Neural cell (in vitro differentiated cells): ENCODE measurements around the gene SBK1. TPM values are rescaled to one million over a fixed set of nuclear protein-coding genes. Genes with fewer than 3 reads are reported as not detected.
"Not testable (repeated sequence)": the region's sequence is repeated elsewhere in the genome, so short reads cannot be mapped to it uniquely, and the experiment has no call there.

Source experiments
- H2AFZ ChIP-seq: fragments of 200-600, 300-800 bp; sonication (generic), shearing (Covaris generic); 2 replicates; pipeline ENCODE4 v1.6.0; 2014; ENCODE audit warnings: low read depth, mild to moderate bottlenecking, antibody characterized with exemption, low read length, moderate library complexity
- H3F3A ChIP-seq: fragments of 200-600 bp; shearing (Covaris generic); 2 replicates; pipeline ENCODE4 v1.6.1; 2016; ENCODE audit warnings: mild to moderate bottlenecking, moderate library complexity, mixed read lengths, antibody characterized with exemption, low read length; ENCODE audit not compliant: insufficient read depth, poor library complexity, severe bottlenecking
- H3K27ac ChIP-seq: fragments of 200-600, 300-800 bp; sonication (generic), shearing (Covaris generic); 2 replicates; pipeline ENCODE4 v1.5.1; 2014; ENCODE audit warnings: mild to moderate bottlenecking, low read length, moderate library complexity
- H3K27me3 ChIP-seq: fragments of 300-800, 200-600 bp; sonication (generic), shearing (Covaris generic); 2 replicates; pipeline ENCODE4 v1.6.0; 2014; ENCODE audit warnings: mild to moderate bottlenecking, low read depth, low read length, moderate library complexity; ENCODE audit not compliant: insufficient read depth
- H3K36me3 ChIP-seq: fragments of 300-800, 200-600 bp; sonication (generic), shearing (Covaris generic); 2 replicates; pipeline ENCODE4 v1.5.1; 2014; ENCODE audit warnings: mild to moderate bottlenecking, antibody characterized with exemption, low read length, moderate library complexity; ENCODE audit not compliant: insufficient read depth
- H3K4me2 ChIP-seq: fragments of 300-800, 200-600 bp; sonication (generic), shearing (Covaris generic); 2 replicates; pipeline ENCODE4 v1.6.0; 2014; ENCODE audit warnings: mild to moderate bottlenecking, low read length
- H3K4me3 ChIP-seq: fragments of 300-800, 200-600 bp; sonication (generic), shearing (Covaris generic); 2 replicates; pipeline ENCODE4 v1.5.1; 2014; ENCODE audit warnings: mild to moderate bottlenecking, low read length, moderate library complexity
- H3K79me2 ChIP-seq: fragments of 200-600 bp; shearing (Covaris generic); replicated peaks from 2 replicates; pipeline ENCODE4 v1.6.0; 2014; ENCODE audit warnings: mild to moderate bottlenecking, low read length, moderate library complexity; ENCODE audit not compliant: insufficient read depth
- H3K9ac ChIP-seq: fragments of 300-800, 200-600 bp; sonication (generic), shearing (Covaris generic); 2 replicates; pipeline ENCODE4 v1.6.1; 2016; ENCODE audit warnings: mild to moderate bottlenecking, low read length, mixed read lengths
- H3K9me2 ChIP-seq: fragments of 200-600 bp; shearing (Covaris generic); 2 replicates; pipeline ENCODE4 v1.6.1; 2016; ENCODE audit warnings: mild to moderate bottlenecking, low read length, mixed read lengths; ENCODE audit not compliant: insufficient read depth
- H3K9me3 ChIP-seq: fragments of 200-600, 300-800 bp; sonication (generic), shearing (Covaris generic); 2 replicates; pipeline ENCODE4 v1.6.1; 2016; ENCODE audit warnings: mild to moderate bottlenecking, mixed run types, low read length, moderate library complexity, mixed read lengths
- H4K20me1 ChIP-seq: fragments of 200-600 bp; shearing (Covaris generic); 2 replicates; pipeline ENCODE4 v1.6.1; 2016; ENCODE audit warnings: mild to moderate bottlenecking, mixed run types; ENCODE audit not compliant: insufficient read depth
- polyA plus RNA-seq: library from polyadenylated mRNA; depleted of rRNA; stranded (reverse); fragments of >200 nt; gene quantifications from 2 replicates; pipeline ENCODE4 v1.2.3, GENCODE V29; 2014

The SBK1 gene
- polyA plus RNA-seq, 1 donor from 2014 or later: 18.2 TPM

DNA sequence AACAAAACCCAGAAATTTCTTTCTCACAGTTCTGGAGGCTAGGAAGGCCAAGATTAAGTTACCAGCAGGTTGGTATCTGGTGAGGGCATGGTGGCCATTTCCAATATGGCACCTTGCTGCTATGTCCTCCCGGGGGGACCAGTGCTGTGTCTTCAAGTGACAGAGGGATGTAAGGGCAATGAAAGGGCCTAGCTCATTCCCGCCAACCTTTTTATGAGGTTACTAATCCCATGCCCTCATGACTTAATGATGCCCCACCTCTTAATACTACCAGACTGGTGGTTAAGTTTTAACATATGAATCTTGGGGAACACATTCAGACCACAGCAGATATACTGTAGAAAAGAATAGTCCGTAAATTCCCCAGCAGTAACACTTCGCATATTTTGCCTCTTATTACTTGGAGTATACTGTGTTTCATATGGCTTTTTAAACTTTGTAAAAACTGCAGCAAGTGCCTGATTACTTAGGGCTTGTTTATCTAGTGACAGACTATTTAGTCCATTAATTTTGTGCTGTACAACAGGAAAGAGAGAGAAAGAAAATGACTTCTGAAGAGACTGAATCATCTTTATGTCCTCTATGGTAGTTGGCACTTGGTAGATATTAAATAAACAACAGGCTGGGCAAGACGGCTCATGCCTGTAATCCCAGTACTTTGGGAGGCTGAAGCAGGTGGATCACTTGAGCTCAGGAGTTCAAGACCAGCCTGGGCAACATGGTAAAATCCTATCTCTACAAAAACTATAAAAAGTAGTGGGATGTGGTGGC is 44.8 kb downstream of the SBK1 start:
- H3F3A ChIP-seq, H3K9me2 ChIP-seq, H4K20me1 ChIP-seq, H2AFZ ChIP-seq, H3K27ac ChIP-seq, H3K27me3 ChIP-seq, H3K79me2 ChIP-seq, H3K36me3 ChIP-seq, H3K4me2 ChIP-seq, H3K9me3 ChIP-seq, H3K9ac ChIP-seq, H3K4me3 ChIP-seq: not testable (repeated sequence)

DNA sequence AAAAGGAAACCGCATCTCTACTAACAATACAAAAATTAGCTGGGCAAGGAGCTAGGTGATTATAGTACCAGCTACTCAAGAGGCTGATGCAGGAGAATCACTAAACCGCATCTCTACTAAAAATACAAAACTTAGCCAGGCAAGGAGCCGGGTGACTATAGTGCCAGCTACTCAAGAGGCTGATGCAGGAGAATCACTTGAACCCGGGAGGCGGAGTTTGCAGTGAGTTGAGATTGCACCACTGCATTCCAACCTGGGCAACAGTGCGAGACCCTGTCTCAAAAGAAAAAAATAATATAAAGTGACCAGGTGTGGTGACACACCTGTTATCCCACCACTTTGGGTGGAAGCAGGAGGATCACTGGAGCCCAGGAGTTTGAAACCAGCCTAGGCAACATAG is 45.9 kb downstream of the SBK1 start:
- H3K4me2 ChIP-seq, H3K27ac ChIP-seq, H3K27me3 ChIP-seq, H3K9me3 ChIP-seq, H3K9ac ChIP-seq, H3K9me2 ChIP-seq, H2AFZ ChIP-seq, H3F3A ChIP-seq, H4K20me1 ChIP-seq, H3K79me2 ChIP-seq, H3K4me3 ChIP-seq, H3K36me3 ChIP-seq: not testable (repeated sequence)

DNA sequence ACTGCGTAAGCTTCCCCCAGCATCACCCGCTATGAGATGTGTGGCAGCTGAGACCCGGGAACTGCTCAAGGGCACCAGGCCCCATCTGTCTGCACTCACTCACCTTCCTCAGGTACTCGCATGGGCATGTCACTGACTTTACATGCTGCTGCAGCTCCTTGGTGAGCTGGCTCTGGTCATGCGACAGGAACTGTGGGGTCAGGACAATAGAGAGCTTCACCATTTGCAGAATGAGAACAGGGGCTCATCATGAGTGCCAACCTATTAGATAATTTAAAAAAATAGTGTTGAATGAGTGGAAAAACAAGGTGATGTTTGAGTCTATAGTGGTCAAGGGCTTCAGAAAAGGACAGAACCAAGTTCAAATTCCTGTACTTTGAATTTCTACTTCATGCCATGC is 70.3 kb downstream of the SBK1 start:
- H4K20me1 ChIP-seq, H3K9me2 ChIP-seq, H3K27ac ChIP-seq, H3K36me3 ChIP-seq, H3K27me3 ChIP-seq, H3K9ac ChIP-seq, H3F3A ChIP-seq, H3K79me2 ChIP-seq, H2AFZ ChIP-seq, H3K9me3 ChIP-seq, H3K4me2 ChIP-seq, H3K4me3 ChIP-seq: not testable (repeated sequence)

DNA sequence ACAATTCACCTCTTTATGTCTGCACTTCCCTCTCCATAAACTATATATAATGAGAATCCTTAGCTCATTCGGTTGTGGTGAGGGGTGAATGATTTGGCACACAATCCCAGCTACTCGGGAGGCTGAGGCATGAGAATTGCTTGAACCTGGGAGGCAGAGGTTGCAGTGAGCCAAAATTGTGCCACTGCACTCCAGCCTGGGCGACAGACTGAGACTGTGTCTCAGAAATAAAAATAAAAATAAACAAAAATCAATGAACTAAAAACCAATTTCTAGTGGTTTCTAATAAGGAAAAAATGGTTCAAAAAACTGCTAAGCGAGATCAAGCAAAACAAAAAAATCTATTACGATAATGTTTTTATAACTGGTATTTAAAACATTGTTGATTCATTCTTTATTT is 71.1 kb downstream of the SBK1 start, which contains the start of gene NPIPB6:
Gene NPIPB6 (minus strand): TSS at position 101 of the 400 bp plus-strand sequence. CDS start 686 bp downstream, outside the sequence.
- not testable (repeated sequence) for H3K9me3 ChIP-seq, H3K4me2 ChIP-seq, H3K79me2 ChIP-seq, H3K4me3 ChIP-seq, H3K9me2 ChIP-seq, H3K27me3 ChIP-seq, H2AFZ ChIP-seq, H3F3A ChIP-seq, H3K36me3 ChIP-seq, H3K9ac ChIP-seq, H4K20me1 ChIP-seq, H3K27ac ChIP-seq

DNA sequence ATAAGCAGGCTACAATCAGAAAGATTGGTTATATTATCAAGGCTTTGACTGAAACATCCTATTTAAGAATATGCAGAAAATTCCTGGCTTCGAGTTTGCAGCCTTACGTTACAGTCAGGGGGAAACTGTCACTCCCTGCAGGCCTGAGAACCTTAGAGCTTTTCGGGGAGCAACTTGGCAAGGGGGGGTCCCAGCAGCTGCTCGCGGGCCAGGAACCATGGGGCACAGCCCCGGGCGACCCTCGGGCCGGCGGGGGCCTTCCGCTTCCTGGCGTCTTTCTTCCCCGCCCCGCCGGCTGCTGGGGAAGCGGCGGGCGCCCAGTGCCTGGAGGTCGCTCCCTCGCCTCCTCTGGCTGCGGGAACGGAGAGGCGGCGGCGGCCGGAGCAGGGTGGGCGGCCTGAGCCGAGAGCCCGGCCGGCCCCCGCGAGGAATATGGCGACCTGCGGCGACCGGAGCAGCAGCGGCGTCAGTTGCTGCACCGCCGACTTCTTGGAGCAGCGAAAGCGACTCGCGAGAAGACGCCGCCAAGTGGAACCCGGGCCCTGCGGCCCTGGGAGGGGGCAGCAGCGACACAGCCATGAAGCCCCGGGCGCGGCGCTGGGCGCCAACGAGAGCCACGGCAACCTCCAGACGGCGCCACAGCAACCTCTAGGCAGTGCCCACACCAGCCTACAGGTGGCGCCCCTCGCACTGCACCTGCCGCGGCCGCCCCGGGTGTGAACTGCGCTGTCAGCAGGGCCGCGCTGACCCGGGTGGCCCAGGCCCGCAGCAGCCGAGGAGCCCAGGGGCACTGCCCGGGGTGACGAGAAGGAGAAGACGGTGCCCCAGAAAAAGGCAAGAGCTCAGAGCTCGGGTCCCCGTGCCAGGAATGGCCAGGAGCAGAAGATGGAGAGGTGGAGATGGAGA is 72.2 kb downstream of the SBK1 start:
- H3K9ac ChIP-seq, H3K27ac ChIP-seq, H3K9me2 ChIP-seq, H3K9me3 ChIP-seq, H3K4me2 ChIP-seq, H4K20me1 ChIP-seq, H3F3A ChIP-seq, H3K36me3 ChIP-seq, H2AFZ ChIP-seq, H3K79me2 ChIP-seq, H3K4me3 ChIP-seq, H3K27me3 ChIP-seq: not testable (repeated sequence)

DNA sequence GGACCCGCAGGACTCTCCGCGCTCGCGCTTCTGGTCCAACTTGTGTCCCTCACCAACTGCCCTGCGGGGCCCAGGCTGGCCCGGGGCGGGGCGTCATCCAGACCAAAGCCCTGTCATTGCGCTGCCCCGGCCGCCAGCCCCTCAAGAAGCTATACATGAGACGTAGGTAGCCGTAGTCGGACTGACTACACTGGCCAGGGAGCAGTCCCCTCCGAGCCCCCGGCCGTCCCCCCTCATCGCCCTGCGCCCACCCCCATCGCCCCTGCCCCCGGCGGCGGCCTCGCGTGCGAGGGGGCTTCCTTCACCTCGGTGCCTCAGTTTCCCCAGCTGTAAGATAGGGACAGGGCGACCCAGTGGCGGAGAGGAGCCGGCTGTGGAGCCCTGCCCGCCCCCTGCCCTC is 75.6 kb downstream of the SBK1 start:
- not testable (repeated sequence) for H3K79me2 ChIP-seq, H3K27ac ChIP-seq, H2AFZ ChIP-seq, H3K27me3 ChIP-seq, H3K36me3 ChIP-seq, H3K9me3 ChIP-seq, H4K20me1 ChIP-seq, H3K4me2 ChIP-seq, H3K9ac ChIP-seq, H3K9me2 ChIP-seq, H3K4me3 ChIP-seq, H3F3A ChIP-seq
